ENCODE data around the gene FMR1NB. TPM values are rescaled to one million over a fixed set of nuclear protein-coding genes. Genes with fewer than 3 reads are reported as not detected.

Gene FMR1NB, protein sequence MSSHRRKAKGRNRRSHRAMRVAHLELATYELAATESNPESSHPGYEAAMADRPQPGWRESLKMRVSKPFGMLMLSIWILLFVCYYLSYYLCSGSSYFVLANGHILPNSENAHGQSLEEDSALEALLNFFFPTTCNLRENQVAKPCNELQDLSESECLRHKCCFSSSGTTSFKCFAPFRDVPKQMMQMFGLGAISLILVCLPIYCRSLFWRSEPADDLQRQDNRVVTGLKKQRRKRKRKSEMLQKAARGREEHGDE
- under 1 TPM in 1 of 4 donors, not detected in 3; 0.05 TPM for polyA plus RNA-seq (ENCODE audit: insufficient read length in 4 of 4)

GRCh38 chrX:147981038-147981752, at the start of gene FMR1NB:
Gene FMR1NB (plus strand): TSS chrX:147981337. CDS start chrX:147981403, 66 bp downstream.
- no peak for DNase-seq (ENCODE audit: low read depth in 4 of 4, low spot score in 3 of 4)

DNA sequence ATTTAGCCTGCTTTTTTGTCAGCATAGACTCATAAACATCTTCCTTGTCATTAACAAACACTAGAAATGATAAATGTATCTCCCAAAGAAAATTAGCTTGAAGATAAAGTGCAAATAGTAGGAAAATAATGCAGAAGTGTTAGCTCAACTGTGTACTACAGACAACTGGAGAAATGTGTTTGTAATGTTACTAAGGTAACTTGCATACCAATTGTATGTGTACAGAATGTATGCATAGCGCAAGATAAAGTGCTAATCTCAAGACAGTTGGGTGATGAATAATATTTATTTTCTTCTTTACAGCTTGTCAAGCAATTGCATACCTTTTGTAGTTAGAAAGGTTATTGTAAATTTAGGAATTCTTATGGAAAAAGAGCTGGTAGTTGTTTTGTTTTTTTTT, 47.3 kb upstream of the FMR1NB start:
- DNase-seq (ENCODE audit: low read depth in 4 of 4, low spot score in 3 of 4) = no peak

GRCh38 chrX:147935156-147935758, 45.9 kb upstream of the FMR1NB start:
- no peak for DNase-seq (ENCODE audit: low read depth in 4 of 4, low spot score in 3 of 4)

GRCh38 chrX:147945286-147945685, 35.9 kb upstream of the FMR1NB start:
- no peak for DNase-seq (ENCODE audit: low read depth in 4 of 4, low spot score in 3 of 4)

GRCh38 chrX:147948531-147948930, 32.6 kb upstream of the FMR1NB start:
- DNase-seq (ENCODE audit: low read depth in 4 of 4, low spot score in 3 of 4) = no peak

GRCh38 chrX:147950352-147950751, 30.8 kb upstream of the FMR1NB start:
- DNase-seq (ENCODE audit: low read depth in 4 of 4, low spot score in 3 of 4) = no peak

- no peak for DNase-seq (ENCODE audit: low read depth in 4 of 4, low spot score in 3 of 4)
These were observed 27.2 kb upstream of the FMR1NB start for GRCh38 chrX:147953976-147954375.

- no peak for DNase-seq (ENCODE audit: low read depth in 4 of 4, low spot score in 3 of 4)
These were observed 23.8 kb upstream of the FMR1NB start for GRCh38 chrX:147957291-147957690.

DNA sequence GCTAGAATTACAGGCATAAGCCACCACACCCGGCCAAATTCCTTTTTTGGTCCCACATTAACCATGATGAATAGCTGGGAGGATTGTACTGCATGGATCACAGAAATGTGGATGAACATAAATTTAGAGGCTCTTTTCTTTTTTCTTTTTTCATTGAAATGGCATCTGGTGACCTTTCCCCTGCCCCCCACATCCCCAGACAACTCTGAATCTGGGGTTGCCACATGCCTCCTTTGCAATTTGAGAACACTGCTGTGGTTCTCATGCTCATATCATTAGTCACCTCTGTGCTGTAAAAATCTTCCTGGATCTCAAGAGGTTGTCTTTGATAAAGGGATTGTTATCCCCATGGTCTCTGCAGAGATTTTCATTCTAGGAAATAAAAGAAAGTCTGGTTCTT, 22.8 kb upstream of the FMR1NB start:
- DNase-seq (ENCODE audit: low read depth in 4 of 4, low spot score in 3 of 4) = no peak

DNA sequence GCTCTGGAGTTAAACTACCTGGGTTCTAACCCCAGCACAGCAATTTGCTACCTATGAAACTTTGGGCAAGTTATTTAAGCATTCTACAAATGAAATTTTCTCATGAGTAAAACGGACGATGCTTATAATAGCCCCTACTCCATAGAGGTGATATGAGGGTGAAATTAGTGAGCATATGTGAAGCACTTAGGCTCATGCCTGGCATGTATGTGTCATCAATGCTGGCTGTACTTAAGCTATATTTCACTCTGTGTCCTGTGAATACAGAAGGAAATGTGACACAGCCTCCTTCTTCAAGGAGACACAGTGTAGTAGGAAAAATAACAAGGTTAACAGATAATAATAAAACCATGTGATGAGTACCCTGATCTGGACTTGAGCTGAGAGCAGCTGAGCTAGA, 20.4 kb upstream of the FMR1NB start:
- no peak for DNase-seq (ENCODE audit: low read depth in 4 of 4, low spot score in 3 of 4)

GRCh38 chrX:147962476-147962875, 18.7 kb upstream of the FMR1NB start:
- DNase-seq (ENCODE audit: low read depth in 4 of 4, low spot score in 3 of 4) = no peak

DNA sequence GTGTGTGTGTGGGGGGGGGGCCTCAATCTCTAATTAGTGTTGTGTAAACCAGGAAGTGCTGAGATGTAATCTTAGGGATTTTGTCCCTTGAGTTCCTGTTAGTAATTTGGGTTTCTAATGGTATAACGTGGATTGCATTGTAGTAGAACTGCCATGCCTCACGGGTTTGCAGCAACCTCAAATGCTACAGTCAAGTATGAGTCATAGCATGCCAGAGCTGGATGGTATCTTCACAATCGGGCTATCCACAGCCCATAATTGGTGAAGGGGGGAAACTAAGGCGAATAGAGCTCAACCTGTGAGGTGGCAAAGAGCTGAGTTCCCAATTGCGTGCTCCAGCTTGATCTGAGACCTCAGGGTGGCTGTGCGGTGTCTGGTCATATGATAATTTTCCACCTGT, 2.2 kb upstream of the FMR1NB start:
- DNase-seq (ENCODE audit: low read depth in 4 of 4, low spot score in 3 of 4) = no peak

- no peak for DNase-seq (ENCODE audit: low read depth in 4 of 4, low spot score in 3 of 4)
These were observed 39.2 kb downstream of the FMR1NB start for GRCh38 chrX:148020329-148020728.

- no peak for DNase-seq (ENCODE audit: low read depth in 4 of 4, low spot score in 3 of 4)
These were observed 43.5 kb downstream of the FMR1NB start for GRCh38 chrX:148024425-148025148.

- DNase-seq (ENCODE audit: low read depth in 4 of 4, low spot score in 3 of 4) = no peak
These were observed 54.2 kb downstream of the FMR1NB start for GRCh38 chrX:148035380-148035779.

DNA sequence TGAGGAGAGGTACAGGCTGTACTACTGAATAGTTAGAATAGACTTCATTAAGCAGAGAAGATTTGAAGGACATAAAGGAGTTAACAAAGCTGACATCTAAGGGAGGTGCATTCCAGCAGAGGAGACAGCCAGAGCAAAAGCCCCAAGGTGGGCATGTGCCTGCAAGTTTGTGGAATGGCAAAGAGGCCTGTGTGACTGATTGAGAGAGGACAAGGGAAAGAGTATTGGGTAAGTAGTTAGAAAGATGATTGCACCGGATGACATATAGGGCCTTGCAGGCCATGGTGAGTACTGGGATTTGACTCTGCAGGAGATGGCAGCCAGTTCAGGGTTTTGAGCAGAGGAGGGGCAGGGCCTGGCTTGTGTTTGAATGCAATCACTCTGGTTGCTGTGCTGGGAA, 55.9 kb downstream of the FMR1NB start:
- DNase-seq (ENCODE audit: low read depth in 4 of 4, low spot score in 3 of 4) = no peak

- DNase-seq (ENCODE audit: low read depth in 4 of 4, low spot score in 3 of 4) = no peak
These were observed 62.2 kb downstream of the FMR1NB start for GRCh38 chrX:148043271-148043855.

- no peak for DNase-seq (ENCODE audit: low read depth in 4 of 4, low spot score in 3 of 4)
These were observed 66.1 kb downstream of the FMR1NB start for GRCh38 chrX:148047200-148047599.

- DNase-seq (ENCODE audit: low read depth in 4 of 4, low spot score in 3 of 4) = peak; percentile 5 to 13 (median 6)
These were observed 68.3 kb downstream of the FMR1NB start for GRCh38 chrX:148049441-148049840.

DNA sequence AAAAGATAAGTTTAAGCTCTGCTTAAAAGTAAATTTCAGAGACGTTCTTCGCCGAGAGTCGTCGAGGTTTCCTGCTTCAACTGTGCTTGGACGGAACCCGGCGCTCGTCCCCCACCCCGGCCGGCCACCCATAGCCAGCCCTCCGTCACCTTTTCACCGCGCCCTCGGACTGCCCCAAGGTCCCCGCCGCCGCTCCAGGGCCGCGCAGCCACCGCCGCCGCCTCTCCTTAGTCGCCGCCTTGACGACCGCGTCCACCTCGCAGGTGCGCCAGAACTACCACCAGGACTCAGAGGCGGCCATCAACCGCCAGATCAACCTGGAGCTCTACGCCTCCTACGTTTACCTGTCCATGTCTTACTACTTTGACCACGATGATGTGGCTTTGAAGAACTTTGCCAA, 70.8 kb downstream of the FMR1NB start:
- no peak for DNase-seq (ENCODE audit: low read depth in 4 of 4, low spot score in 3 of 4)

DNA sequence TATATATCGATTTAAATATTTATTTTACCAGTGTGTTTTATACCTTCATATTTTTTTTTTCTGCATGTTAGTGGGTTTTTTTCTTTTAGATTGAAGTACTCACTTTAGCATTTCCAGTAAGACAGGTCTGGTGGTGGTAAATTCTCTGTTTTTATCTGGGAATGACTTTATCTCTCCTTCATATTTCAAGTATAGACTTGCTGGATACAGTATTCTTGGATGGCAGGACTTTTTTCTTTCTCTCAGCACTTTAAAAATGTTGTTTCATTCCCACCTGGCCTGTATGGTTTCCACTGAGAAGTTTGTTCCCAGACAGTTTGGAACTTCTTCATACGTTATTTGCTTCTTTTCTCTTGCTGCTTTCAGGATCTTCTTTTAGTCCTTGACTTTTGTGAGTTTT, 86.1 kb downstream of the FMR1NB start:
- no peak for DNase-seq (ENCODE audit: low read depth in 4 of 4, low spot score in 3 of 4)
